Breast epithelium (tissue), 4 donors: Measurements from ENCODE around the gene SDHC. TPM values are rescaled to one million over a fixed set of nuclear protein-coding genes. Genes with fewer than 3 reads are reported as not detected.

ENCODE experiments used
- DNase-seq, 2 donors: peaks; one replicate each; pipeline ENCODE4 v3.0.0-alpha.2; 2019; ENCODE audit warnings: low spot score in 2 of 2
- H3K27ac ChIP-seq, 2 donors: fragments of 200-600 bp; sonication (generic) in 1 of 2; one replicate each; pipeline ENCODE4 v1.5.1; 2016 to 2019; ENCODE audit warnings: mild to moderate bottlenecking in 1 of 2
- H3K27me3 ChIP-seq, 2 donors: fragments of 200-600 bp; sonication (generic) in 1 of 2; one replicate each; pipeline versions ENCODE4 v1.5.1 to v1.6.0; 2017 to 2019; ENCODE audit warnings: control low read depth in 1 of 2, mild to moderate bottlenecking in 1 of 2
- H3K36me3 ChIP-seq: fragments of 200-600 bp; one replicate; pipeline ENCODE4 v1.5.1; 2019
- H3K4me1 ChIP-seq, 2 donors: fragments of 200-600 bp; sonication (generic); one replicate each; pipeline ENCODE4 v1.5.1; 2016 to 2019; ENCODE audit warnings: control low read depth in 1 of 2
- H3K4me3 ChIP-seq, 3 donors: fragments of 200-600 bp; sonication (generic); 1 replicate in 2 of 3; 2 replicates in 1 of 3; pipeline ENCODE4 v1.5.1; 2016 to 2019; ENCODE audit warnings: mild to moderate bottlenecking in 3 of 3, moderate library complexity in 2 of 3
- H3K9me3 ChIP-seq, 2 donors: fragments of 200-600 bp; sonication (generic) in 1 of 2; one replicate each; pipeline ENCODE4 v1.5.1; 2016 to 2019; ENCODE audit warnings: control low read depth in 1 of 2
- POLR2A ChIP-seq: fragments of 450-650 bp; IDR thresholded peaks from one replicate; pipeline ENCODE4 v1.6.1; 2016; ENCODE audit warnings: antibody characterized with exemption, mild to moderate bottlenecking, moderate library complexity
- POLR2AphosphoS5 ChIP-seq, 3 donors: sonication (generic); formaldehyde crosslinking; IDR thresholded peaks; one replicate each; pipeline ENCODE4 v1.6.1; 2017; ENCODE audit warnings: antibody characterized with exemption in 3 of 3
- intact Hi-C: fragments of 100-400 bp; cut with DNase I; formaldehyde crosslinking; loops from one replicate; pipeline ENCODE4 v1.15.1; 2023; ENCODE audit warnings: low total_unique reads
- total RNA-seq, 3 donors: library from RNA; depleted of rRNA; stranded (reverse); fragments of >200 nt; gene quantifications; one replicate each; pipeline ENCODE4 v1.1.0, GENCODE V29; 2016
- TF ChIP-seq, protein P1 (sequence below), 3 donors: fragments of 450-650 bp; IDR thresholded peaks; one replicate each; pipeline ENCODE4 v1.5.1; 2016 to 2017; ENCODE audit warnings: antibody characterized with exemption in 3 of 3, mild to moderate bottlenecking in 3 of 3, moderate library complexity in 3 of 3

The SDHC gene
- total RNA-seq, 3 donors from 2014 or later, result 18.0 to 42.4 (median 23.9) TPM

DNA sequence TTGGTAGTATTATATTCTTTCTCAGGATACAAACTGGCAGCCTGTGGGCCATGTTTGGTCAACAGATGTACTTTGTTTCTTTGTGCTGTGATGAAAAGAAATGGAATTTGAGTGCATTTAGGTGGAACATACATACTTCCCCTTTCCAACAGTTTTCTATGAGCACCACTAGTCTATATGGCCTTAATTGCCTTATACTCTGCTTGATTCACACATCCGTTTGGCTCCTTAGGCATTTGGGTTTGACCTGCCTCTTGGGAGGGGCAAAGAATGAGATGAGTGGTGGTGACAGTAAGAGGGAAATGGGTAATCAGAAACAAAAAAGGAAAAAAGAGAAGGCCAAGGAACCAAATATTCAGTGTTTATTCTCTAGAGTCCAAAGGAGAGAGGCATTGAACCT, 36.5 kb downstream of the SDHC start:
- H3K27me3 ChIP-seq, result no peaks in the 10 kb centered on the region
- H3K9me3 ChIP-seq, result no peaks in the 10 kb centered on the region
- no peak overlapping the region for H3K27ac ChIP-seq
- no peak for DNase-seq
- H3K36me3 ChIP-seq, result no peaks in the 10 kb centered on the region
- no peak overlapping the region for H3K4me3 ChIP-seq
- no peaks in the 10 kb centered on the region for H3K4me1 ChIP-seq
- intact Hi-C loops, result no loop called here
- TF ChIP-seq, protein P1, sequence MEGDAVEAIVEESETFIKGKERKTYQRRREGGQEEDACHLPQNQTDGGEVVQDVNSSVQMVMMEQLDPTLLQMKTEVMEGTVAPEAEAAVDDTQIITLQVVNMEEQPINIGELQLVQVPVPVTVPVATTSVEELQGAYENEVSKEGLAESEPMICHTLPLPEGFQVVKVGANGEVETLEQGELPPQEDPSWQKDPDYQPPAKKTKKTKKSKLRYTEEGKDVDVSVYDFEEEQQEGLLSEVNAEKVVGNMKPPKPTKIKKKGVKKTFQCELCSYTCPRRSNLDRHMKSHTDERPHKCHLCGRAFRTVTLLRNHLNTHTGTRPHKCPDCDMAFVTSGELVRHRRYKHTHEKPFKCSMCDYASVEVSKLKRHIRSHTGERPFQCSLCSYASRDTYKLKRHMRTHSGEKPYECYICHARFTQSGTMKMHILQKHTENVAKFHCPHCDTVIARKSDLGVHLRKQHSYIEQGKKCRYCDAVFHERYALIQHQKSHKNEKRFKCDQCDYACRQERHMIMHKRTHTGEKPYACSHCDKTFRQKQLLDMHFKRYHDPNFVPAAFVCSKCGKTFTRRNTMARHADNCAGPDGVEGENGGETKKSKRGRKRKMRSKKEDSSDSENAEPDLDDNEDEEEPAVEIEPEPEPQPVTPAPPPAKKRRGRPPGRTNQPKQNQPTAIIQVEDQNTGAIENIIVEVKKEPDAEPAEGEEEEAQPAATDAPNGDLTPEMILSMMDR (IDR thresholded peaks at IDR 0.05), result no peak
- TF ChIP-seq POLR2A (no peak), POLR2AphosphoS5 (IDR thresholded peaks at IDR 0.05) (no peak)

- DNase-seq, result no peak
- intact Hi-C loops, result no loop called here
Measured at GRCh38 chr1:161351482-161351881, 37.3 kb downstream of the SDHC start.

GRCh38 chr1:161357073-161357472, 42.9 kb downstream of the SDHC start:
- TF ChIP-seq POLR2AphosphoS5 (IDR thresholded peaks at IDR 0.05) (no peak), POLR2A (no peak)
- TF ChIP-seq, protein P1 (IDR thresholded peaks at IDR 0.05), result no peak
- intact Hi-C loops, result no loop called here
- no peak for DNase-seq
- no peaks in the 10 kb centered on the region for H3K27me3 ChIP-seq
- no peaks in the 10 kb centered on the region for H3K36me3 ChIP-seq
- H3K27ac ChIP-seq, result no peak overlapping the region
- no peaks in the 10 kb centered on the region for H3K9me3 ChIP-seq
- no peak overlapping the region for H3K4me3 ChIP-seq
- H3K4me1 ChIP-seq, result no peaks in the 10 kb centered on the region

More at GRCh38 chr1:161351482-161351881, 37.3 kb downstream of the SDHC start:
- Histone ChIP-seq H3K4me3 (no peak overlapping the region), H3K9me3 (no peaks in the 10 kb centered on the region), H3K36me3 (no peaks in the 10 kb centered on the region), H3K27me3 (no peaks in the 10 kb centered on the region), H3K4me1 (no peaks in the 10 kb centered on the region), H3K27ac (no peak overlapping the region)
- TF ChIP-seq, protein P1 (IDR thresholded peaks at IDR 0.05), result no peak
- TF ChIP-seq POLR2AphosphoS5 (IDR thresholded peaks at IDR 0.05) (no peak), POLR2A (no peak)

- H3K27me3 ChIP-seq, result no peaks in the 10 kb centered on the region
- no peaks in the 10 kb centered on the region for H3K9me3 ChIP-seq
- intact Hi-C loops, result no loop called here
- H3K36me3 ChIP-seq, result no peaks in the 10 kb centered on the region
- no peak for DNase-seq
- TF ChIP-seq POLR2AphosphoS5 (IDR thresholded peaks at IDR 0.05), result no peak
- TF ChIP-seq, protein P1 (IDR thresholded peaks at IDR 0.05), result no peak
- TF ChIP-seq POLR2A, result no peak
- H3K4me3 ChIP-seq, result no peak overlapping the region
- H3K4me1 ChIP-seq, result no peaks in the 10 kb centered on the region
- no peak overlapping the region for H3K27ac ChIP-seq
Measured at GRCh38 chr1:161359291-161359690, 45.1 kb downstream of the SDHC start.

GRCh38 chr1:161364332-161364731, 50.2 kb downstream of the SDHC start:
- Histone ChIP-seq H3K4me3 (no peak overlapping the region), H3K27ac (no peak overlapping the region), H3K4me1 (no peaks in the 10 kb centered on the region), H3K27me3 (no peaks in the 10 kb centered on the region), H3K9me3 (no peaks in the 10 kb centered on the region), H3K36me3 (no peaks in the 10 kb centered on the region)
- TF ChIP-seq, protein P1 (IDR thresholded peaks at IDR 0.05), result no peak
- TF ChIP-seq POLR2AphosphoS5 (IDR thresholded peaks at IDR 0.05) (no peak), POLR2A (no peak)
- DNase-seq, result no peak
- intact Hi-C loops, result loop anchor here (2.0 kb wide), 1 partner anchor 40 kb away; no protein-coding TSS in a partner anchor
